Endodermal cell (in vitro differentiated cells): ENCODE data around the gene UNC45A. TPM values are rescaled to one million over a fixed set of nuclear protein-coding genes. Genes with fewer than 3 reads are reported as not detected.

Experiments
- DNase-seq: peaks from one replicate; pipeline ENCODE4 v3.0.0-alpha.2; 2017
- H3K27ac ChIP-seq: 2 replicates; pipeline ENCODE4 v1.5.1; 2013; ENCODE audit warnings: mild to moderate bottlenecking, low read depth, low read length, moderate library complexity
- H3K27me3 ChIP-seq: 2 replicates; pipeline ENCODE4 v1.6.1; 2013; ENCODE audit warnings: mild to moderate bottlenecking, low read length, moderate library complexity; ENCODE audit not compliant: insufficient read depth, control insufficient read depth, poor library complexity, severe bottlenecking
- H3K36me3 ChIP-seq: 2 replicates; pipeline ENCODE4 v1.7.0; 2013; ENCODE audit warnings: mild to moderate bottlenecking, low read length, moderate library complexity; ENCODE audit not compliant: control insufficient read depth, insufficient read depth
- H3K4me1 ChIP-seq: one replicate; pipeline ENCODE4 v1.7.0; 2013; ENCODE audit warnings: low read length; ENCODE audit not compliant: control insufficient read depth, insufficient read depth
- H3K4me3 ChIP-seq: 2 replicates; pipeline ENCODE4 v1.5.1; 2013; ENCODE audit warnings: mild to moderate bottlenecking, low read length, moderate library complexity
- H3K9ac ChIP-seq: 2 replicates; pipeline ENCODE4 v1.6.1; 2013; ENCODE audit warnings: mild to moderate bottlenecking, low read length, moderate library complexity; ENCODE audit not compliant: poor library complexity, severe bottlenecking; ENCODE audit errors: extremely low read depth
- H3K9me3 ChIP-seq: 2 replicates; pipeline ENCODE4 v1.6.1; 2013; ENCODE audit warnings: mild to moderate bottlenecking, low read length, moderate library complexity; ENCODE audit not compliant: control insufficient read depth
- H3K27ac Mint-ChIP-seq: 2 replicates; pipeline ENCODE4 v1.8.0; 2020; ENCODE audit warnings: mixed read lengths
- H3K27me3 Mint-ChIP-seq: 2 replicates; pipeline ENCODE4 v1.8.0; 2021; ENCODE audit warnings: mild to moderate bottlenecking, mixed read lengths; ENCODE audit not compliant: insufficient read depth
- H3K36me3 Mint-ChIP-seq: 2 replicates; pipeline ENCODE4 v1.8.0; 2020; ENCODE audit warnings: low read depth, mixed read lengths
- H3K4me1 Mint-ChIP-seq: 2 replicates; pipeline ENCODE4 v1.8.0; 2020; ENCODE audit warnings: mixed read lengths
- H3K4me3 Mint-ChIP-seq: 2 replicates; pipeline ENCODE4 v1.8.0; 2020; ENCODE audit warnings: mild to moderate bottlenecking, moderate library complexity, mixed read lengths
- H3K9me3 Mint-ChIP-seq: 2 replicates; pipeline ENCODE4 v1.8.0; 2020; ENCODE audit warnings: mild to moderate bottlenecking, mixed read lengths
- WGBS, 2 experiments: methylation state at CpG; one replicate each; pipeline versions ENCODE4 v1.1.5 to v1.1.7; 2013; ENCODE audit warnings: missing lambda C conversion rate in 2 of 2, mixed read lengths in 1 of 2; ENCODE audit not compliant: insufficient coverage in 1 of 2, insufficient read length in 1 of 2; 5-methylcytosine and 5-hydroxymethylcytosine counted together
- total RNA-seq, 2 donors: library from RNA; stranded (reverse); fragmentation: NEBNext Ultra II Directional in 1 of 2; extraction: Animal tissue kit (Norgen Biotek cat#: 25700) in 1 of 2; gene quantifications; 2 replicates in 1 of 2; 3 replicates in 1 of 2; pipeline ENCODE4 v1.2.1, GENCODE V29; 2021
- TF ChIP-seq, protein P1 (sequence below): fragments of 200-600 bp; sonication (generic); conservative IDR thresholded peaks from 2 replicates; pipeline ENCODE4 v1.5.0; 2021; ENCODE audit warnings: antibody characterized with exemption, mild to moderate bottlenecking

Gene UNC45A
- total RNA-seq, 2 donors from 2014 or later, result 92.5 to 96.6 TPM

DNA sequence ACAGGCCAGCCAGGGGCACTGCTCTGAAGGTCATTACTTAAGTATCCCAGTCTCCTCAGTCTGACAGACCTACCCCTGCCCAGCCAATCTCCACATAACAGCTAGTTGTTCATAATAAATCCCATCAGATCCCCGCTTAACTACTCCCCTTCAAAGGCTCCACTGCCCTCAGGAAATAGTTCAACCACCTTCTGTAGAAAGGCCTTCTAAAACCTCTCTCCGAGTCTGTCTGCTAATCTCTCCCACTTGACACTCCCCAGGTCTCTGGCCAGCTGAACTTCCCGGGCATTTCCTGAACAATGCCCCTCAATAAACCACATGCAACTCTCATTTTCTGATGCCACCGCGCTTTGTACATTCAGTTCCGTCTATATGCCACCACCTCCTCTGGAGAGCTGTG lies 53.2 kb downstream of the UNC45A start:
- H3K9me3 ChIP-seq, result no peaks in the 10 kb centered on the region
- Mint-ChIP-seq H3K4me3 (no peak overlapping the region), H3K27ac (peak overlapping the region; percentile 6), H3K27me3 (no peaks in the 10 kb centered on the region), H3K9me3 (no peaks in the 10 kb centered on the region), H3K4me1 (peaks cover 26% of the 10 kb centered on the region), H3K36me3 (peaks cover 10% of the 10 kb centered on the region)
- no peaks in the 10 kb centered on the region for H3K27me3 ChIP-seq
- WGBS, 2 experiments, result 86 to 89% methylated on average over 6 of the region's 6 CpGs
- no peak overlapping the region for H3K27ac ChIP-seq
- H3K36me3 ChIP-seq, result peaks cover 19% of the 10 kb centered on the region
- TF ChIP-seq, protein P1, sequence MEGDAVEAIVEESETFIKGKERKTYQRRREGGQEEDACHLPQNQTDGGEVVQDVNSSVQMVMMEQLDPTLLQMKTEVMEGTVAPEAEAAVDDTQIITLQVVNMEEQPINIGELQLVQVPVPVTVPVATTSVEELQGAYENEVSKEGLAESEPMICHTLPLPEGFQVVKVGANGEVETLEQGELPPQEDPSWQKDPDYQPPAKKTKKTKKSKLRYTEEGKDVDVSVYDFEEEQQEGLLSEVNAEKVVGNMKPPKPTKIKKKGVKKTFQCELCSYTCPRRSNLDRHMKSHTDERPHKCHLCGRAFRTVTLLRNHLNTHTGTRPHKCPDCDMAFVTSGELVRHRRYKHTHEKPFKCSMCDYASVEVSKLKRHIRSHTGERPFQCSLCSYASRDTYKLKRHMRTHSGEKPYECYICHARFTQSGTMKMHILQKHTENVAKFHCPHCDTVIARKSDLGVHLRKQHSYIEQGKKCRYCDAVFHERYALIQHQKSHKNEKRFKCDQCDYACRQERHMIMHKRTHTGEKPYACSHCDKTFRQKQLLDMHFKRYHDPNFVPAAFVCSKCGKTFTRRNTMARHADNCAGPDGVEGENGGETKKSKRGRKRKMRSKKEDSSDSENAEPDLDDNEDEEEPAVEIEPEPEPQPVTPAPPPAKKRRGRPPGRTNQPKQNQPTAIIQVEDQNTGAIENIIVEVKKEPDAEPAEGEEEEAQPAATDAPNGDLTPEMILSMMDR, result no peak
- no peak overlapping the region for H3K9ac ChIP-seq
- DNase-seq, result no peak
- H3K4me3 ChIP-seq, result no peak overlapping the region
- peaks cover 3% of the 10 kb centered on the region for H3K4me1 ChIP-seq

DNA sequence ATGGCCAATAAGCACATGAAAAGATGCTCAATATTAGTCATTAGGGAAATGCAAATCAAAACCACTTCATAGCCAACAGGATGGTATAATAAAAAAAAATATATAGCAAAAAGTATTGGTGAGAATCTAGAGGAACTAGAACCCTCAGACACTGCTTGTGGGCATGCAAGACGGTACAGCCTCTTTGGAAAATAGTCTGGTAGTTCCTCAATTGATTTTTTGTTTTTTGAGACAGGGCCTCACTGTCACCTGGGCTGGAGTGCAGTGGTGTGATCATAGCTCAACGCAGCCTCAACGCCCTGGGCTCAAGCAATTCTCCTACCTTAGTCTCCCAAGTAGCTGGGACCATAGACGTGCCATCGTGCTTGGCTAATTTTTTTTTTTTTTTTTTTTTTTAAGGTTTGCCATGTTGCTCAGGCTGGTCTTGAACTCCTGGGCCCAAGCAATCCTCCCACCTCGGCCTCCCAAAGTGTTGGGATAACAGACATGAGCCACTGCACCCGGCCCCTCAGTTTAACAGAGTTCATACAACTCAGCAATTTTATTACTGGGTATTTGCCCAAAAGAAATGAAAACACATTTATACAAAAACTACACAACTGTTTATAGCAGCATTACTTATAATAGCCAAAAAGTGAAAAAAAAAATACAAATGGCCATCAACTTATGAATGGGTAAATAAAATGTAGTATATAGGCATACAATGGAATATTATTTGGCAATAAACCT lies 54.1 kb downstream of the UNC45A start:
- no peak overlapping the region for H3K27ac Mint-ChIP-seq
- WGBS, 2 experiments, result 93 to 95% methylated on average over 6 to 7 of the region's 7 CpGs

DNA sequence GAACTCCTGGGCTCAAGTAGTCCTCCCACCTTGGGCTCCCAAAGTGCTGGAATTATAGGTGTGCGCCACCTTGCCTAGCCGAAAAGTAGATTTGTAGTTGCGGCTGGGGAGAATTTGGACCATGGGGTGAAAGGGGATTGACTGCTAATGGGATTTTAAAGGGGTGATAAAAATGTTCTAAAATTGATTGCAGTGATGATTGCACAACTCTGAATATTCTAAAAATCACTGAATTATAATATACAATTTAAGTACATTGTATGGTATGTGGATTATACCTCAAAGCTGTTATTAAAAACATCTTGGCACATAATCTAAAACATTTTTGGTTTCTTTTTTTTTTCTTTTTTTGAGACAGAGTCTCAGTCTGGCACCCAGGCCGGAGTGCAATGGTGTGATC lies 55.4 kb downstream of the UNC45A start:
- Mint-ChIP-seq H3K9me3 (peaks cover 2% of the 10 kb centered on the region), H3K27me3 (no peaks in the 10 kb centered on the region), H3K27ac (no peak overlapping the region), H3K36me3 (peaks cover 2% of the 10 kb centered on the region), H3K4me1 (peaks cover 25% of the 10 kb centered on the region), H3K4me3 (no peak overlapping the region)
- H3K36me3 ChIP-seq, result peaks cover 5% of the 10 kb centered on the region
- DNase-seq, result no peak
- no peaks in the 10 kb centered on the region for H3K9me3 ChIP-seq
- H3K27me3 ChIP-seq, result no peaks in the 10 kb centered on the region
- WGBS, 2 experiments, result 98 to 100% methylated on average over 4 of the region's 4 CpGs
- H3K9ac ChIP-seq, result no peak overlapping the region
- H3K4me1 ChIP-seq, result peaks cover 3% of the 10 kb centered on the region
- H3K4me3 ChIP-seq, result no peak overlapping the region
- H3K27ac ChIP-seq, result no peak overlapping the region
- TF ChIP-seq, protein P1, result no peak

More for the DNA sequence above, 54.1 kb downstream of the UNC45A start:
- peaks cover 3% of the 10 kb centered on the region for H3K4me1 ChIP-seq
- H3K4me3 ChIP-seq, result no peak overlapping the region
- Mint-ChIP-seq H3K27me3 (no peaks in the 10 kb centered on the region), H3K4me3 (no peak overlapping the region), H3K9me3 (peaks cover under 1% of the 10 kb centered on the region), H3K4me1 (peaks cover 23% of the 10 kb centered on the region), H3K36me3 (peaks cover 4% of the 10 kb centered on the region)
- H3K27me3 ChIP-seq, result no peaks in the 10 kb centered on the region
- H3K27ac ChIP-seq, result no peak overlapping the region
- no peak overlapping the region for H3K9ac ChIP-seq
- H3K36me3 ChIP-seq, result peaks cover 9% of the 10 kb centered on the region
- DNase-seq, result no peak
- no peaks in the 10 kb centered on the region for H3K9me3 ChIP-seq
- TF ChIP-seq, protein P1, result no peak
